Spleen (tissue), 11 donors: ENCODE data around the gene USP49. TPM values are rescaled to one million over a fixed set of nuclear protein-coding genes. Genes with fewer than 3 reads are reported as not detected.

Experiments used
- DNase-seq: peaks from one replicate; pipeline ENCODE4 v3.0.0-alpha.2; 2020
- H3K27ac ChIP-seq, 8 donors: fragments of 200-600 bp; sonication (generic) in 7 of 8; 1 replicate in 4 of 8; 2 replicates in 4 of 8; pipeline versions ENCODE4 v1.5.0 to v1.8.0; 2016 to 2021; ENCODE audit warnings: inconsistent platforms in 4 of 8, mild to moderate bottlenecking in 4 of 8, moderate library complexity in 1 of 8
- H3K27me3 ChIP-seq, 7 donors: fragments of 200-600 bp; sonication (generic) in 6 of 7; replicated peaks in 1 of 7; 1 replicate in 4 of 7; 2 replicates in 3 of 7; pipeline versions ENCODE4 v1.5.0 to v1.8.0; 2016 to 2021; ENCODE audit warnings: inconsistent platforms in 3 of 7, mild to moderate bottlenecking in 1 of 7
- H3K36me3 ChIP-seq, 6 donors: fragments of 200-600 bp; sonication (generic) in 5 of 6; 1 replicate in 4 of 6; 2 replicates in 2 of 6; pipeline versions ENCODE4 v1.5.0 to v1.8.0; 2016 to 2021; ENCODE audit warnings: inconsistent platforms in 2 of 6
- H3K4me1 ChIP-seq, 6 donors: fragments of 200-600 bp; sonication (generic) in 5 of 6; 1 replicate in 3 of 6; 2 replicates in 3 of 6; pipeline versions ENCODE4 v1.5.0 to v1.8.0; 2016 to 2021; ENCODE audit warnings: inconsistent platforms in 3 of 6
- H3K4me3 ChIP-seq, 8 donors: fragments of 200-600 bp; sonication (generic) in 7 of 8; 1 replicate in 4 of 8; 2 replicates in 4 of 8; pipeline versions ENCODE4 v1.5.0 to v1.8.0; 2016 to 2021; ENCODE audit warnings: inconsistent platforms in 4 of 8, mild to moderate bottlenecking in 4 of 8, moderate library complexity in 2 of 8
- H3K9me3 ChIP-seq, 8 donors: fragments of 200-600 bp; sonication (generic) in 7 of 8; 1 replicate in 4 of 8; 2 replicates in 4 of 8; pipeline versions ENCODE4 v1.5.0 to v1.8.0; 2016 to 2021; ENCODE audit warnings: inconsistent platforms in 4 of 8
- POLR2A ChIP-seq, 3 donors: fragments of 450-650 bp; IDR thresholded peaks; one replicate each; pipeline ENCODE4 v1.5.1; 2017; ENCODE audit warnings: antibody characterized with exemption in 3 of 3, mild to moderate bottlenecking in 1 of 3
- POLR2AphosphoS5 ChIP-seq, 3 donors: sonication (generic); formaldehyde crosslinking; IDR thresholded peaks; one replicate each; pipeline ENCODE4 v1.5.1; 2017; ENCODE audit warnings: antibody characterized with exemption in 3 of 3
- WGBS, 5 donors: extraction: QIAGEN DNeasy Blood & Tissue Kit in 3 of 5; methylation state at CpG; one replicate each; pipeline versions ENCODE4 v1.1.5 to v1.1.7; 2013 to 2018; 5-methylcytosine and 5-hydroxymethylcytosine counted together
- intact Hi-C: fragments of 100-400 bp; cut with DNase I; formaldehyde crosslinking; loops from one replicate; pipeline ENCODE4 v1.15.0; 2023; ENCODE audit warnings: low total_unique reads
- polyA plus RNA-seq, 3 donors: library from polyadenylated mRNA; stranded (reverse); fragments of 200-250 nt; gene quantifications; one replicate each; pipeline ENCODE4 v1.2.1, GENCODE V29; 2013
- total RNA-seq, 7 donors: library from RNA; depleted of rRNA in 3 of 7; stranded (reverse); fragments of >200 nt in 3 of 7; fragmentation: NEBNext Ultra II Directional in 4 of 7; extraction: Animal tissue kit (Norgen Biotek cat#: 25700) in 4 of 7; gene quantifications; one replicate each; pipeline versions ENCODE4 v1.1.0 to v1.2.1, GENCODE V29; 2016 to 2021
- TF ChIP-seq, protein P1 (sequence below), 11 experiments: fragments of 200-600 bp in 7 of 11; fragments of 450-650 bp in 4 of 11; sonication (generic) in 4 of 11; IDR thresholded peaks in 8 of 11; conservative IDR thresholded peaks in 3 of 11; 1 replicate in 7 of 11; 2 replicates in 4 of 11; pipeline versions ENCODE4 v1.4.0 to v1.8.0; 2016 to 2021; ENCODE audit warnings: antibody characterized with exemption in 11 of 11, inconsistent platforms in 4 of 11, mild to moderate bottlenecking in 1 of 11
- donor health status: healthy with polysubstance abuse.
- donor health status: DM: no; HTN: no; CAD: no; lungs with moderate emphysema.
- donor health status: DM: no; HTN: no; CAD: no.
- donor health status: Bipolar disorder and iron deficiency.
- donor health status: healthy.
- donor health status: DM: no; HTN: no; CAD: no.
- donor health status: DM: yes; HTN: yes; CAD: no.

The USP49 gene
- total and polyA plus RNA-seq, 10 donors, result 0.35 to 6.8 (median 4.2) TPM

DNA sequence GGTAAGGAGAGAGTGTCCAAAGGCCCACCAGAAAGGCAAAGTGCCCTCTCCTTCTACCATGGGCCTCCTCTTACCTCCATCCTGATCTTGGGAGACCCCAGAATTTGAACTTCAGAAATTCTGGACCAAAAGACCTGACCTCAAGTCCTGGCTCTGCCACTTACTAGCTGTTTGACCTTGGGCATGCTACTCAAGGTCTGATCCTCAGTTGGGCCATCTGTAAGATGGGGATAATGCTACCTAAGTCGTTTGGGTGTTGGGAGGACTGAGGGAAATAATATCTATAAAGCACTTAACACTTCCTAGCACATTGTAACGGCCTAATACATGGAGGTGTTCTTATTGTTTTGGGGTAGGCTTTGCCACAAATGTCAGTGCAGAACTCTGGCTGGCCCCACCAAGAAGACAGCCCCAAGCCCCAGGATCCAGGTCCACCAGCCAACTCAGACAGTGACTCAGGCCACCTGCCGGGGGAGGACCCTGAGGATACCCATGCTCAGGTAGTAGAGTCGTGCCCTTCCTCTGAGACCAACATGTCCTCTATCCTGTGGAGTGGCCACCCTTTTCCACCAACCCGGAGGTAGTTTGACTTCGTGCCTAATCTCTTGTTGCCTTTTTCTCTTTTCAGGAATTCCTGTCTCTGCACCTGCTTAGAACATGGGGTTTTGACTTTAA, 111.9 kb downstream of the USP49 start:
- TF ChIP-seq, protein P1, sequence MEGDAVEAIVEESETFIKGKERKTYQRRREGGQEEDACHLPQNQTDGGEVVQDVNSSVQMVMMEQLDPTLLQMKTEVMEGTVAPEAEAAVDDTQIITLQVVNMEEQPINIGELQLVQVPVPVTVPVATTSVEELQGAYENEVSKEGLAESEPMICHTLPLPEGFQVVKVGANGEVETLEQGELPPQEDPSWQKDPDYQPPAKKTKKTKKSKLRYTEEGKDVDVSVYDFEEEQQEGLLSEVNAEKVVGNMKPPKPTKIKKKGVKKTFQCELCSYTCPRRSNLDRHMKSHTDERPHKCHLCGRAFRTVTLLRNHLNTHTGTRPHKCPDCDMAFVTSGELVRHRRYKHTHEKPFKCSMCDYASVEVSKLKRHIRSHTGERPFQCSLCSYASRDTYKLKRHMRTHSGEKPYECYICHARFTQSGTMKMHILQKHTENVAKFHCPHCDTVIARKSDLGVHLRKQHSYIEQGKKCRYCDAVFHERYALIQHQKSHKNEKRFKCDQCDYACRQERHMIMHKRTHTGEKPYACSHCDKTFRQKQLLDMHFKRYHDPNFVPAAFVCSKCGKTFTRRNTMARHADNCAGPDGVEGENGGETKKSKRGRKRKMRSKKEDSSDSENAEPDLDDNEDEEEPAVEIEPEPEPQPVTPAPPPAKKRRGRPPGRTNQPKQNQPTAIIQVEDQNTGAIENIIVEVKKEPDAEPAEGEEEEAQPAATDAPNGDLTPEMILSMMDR (IDR thresholded peaks at IDR 0.05 in 8 of 11, conservative IDR thresholded peaks at IDR 0.05 in 3 of 11), result no peak
- TF ChIP-seq POLR2A (IDR thresholded peaks at IDR 0.05) (no peak), POLR2AphosphoS5 (IDR thresholded peaks at IDR 0.05) (no peak)
- Histone ChIP-seq H3K9me3 (no peaks in the 10 kb centered on the region), H3K4me1 (peaks cover 26 to 86% (median 57%) of the 10 kb centered on the region in 6 donors), H3K4me3 (peak overlapping the region in 3 of 8 donors; percentile 6 to 93 (median 81)), H3K27me3 (peaks cover 0 to 7% (median 0%) of the 10 kb centered on the region in 7 donors), H3K36me3 (peaks cover 0 to 20% (median 0%) of the 10 kb centered on the region in 6 donors), H3K27ac (peak overlapping the region in 3 of 8 donors; percentile 20 to 95 (median 47))
- intact Hi-C loops, result loop anchor here (5.0 kb wide), 1 partner anchor 264 kb away; no protein-coding TSS in a partner anchor
- DNase-seq, result no peak
- WGBS, 5 donors, result 73 to 78% (median 76%) methylated on average over 5 to 6 of the region's 6 CpGs

DNA sequence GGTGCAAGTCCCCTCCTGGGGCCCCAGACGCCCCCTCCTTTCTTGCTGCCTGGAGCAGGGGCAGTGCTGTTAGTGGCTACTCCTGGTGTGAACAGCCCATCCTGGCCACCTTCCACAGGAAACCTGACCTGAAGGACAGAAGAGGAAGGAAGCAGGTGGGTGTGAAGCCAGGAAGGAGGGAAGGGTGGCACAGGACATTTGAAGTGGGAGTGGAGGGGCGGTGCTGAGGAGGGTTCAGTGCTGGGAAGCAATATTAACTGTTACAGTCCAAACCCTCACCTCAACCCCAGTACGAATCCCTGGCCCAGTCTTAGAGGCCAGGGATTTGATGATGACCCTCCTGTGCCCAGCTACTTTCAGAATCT, 113.8 kb downstream of the USP49 start:
- H3K27ac ChIP-seq, result peak overlapping the region in 7 of 8 donors; percentile 69 to 95 (median 84)
- H3K4me3 ChIP-seq, result peak overlapping the region in 7 of 8 donors; percentile 71 to 93 (median 81)
- TF ChIP-seq POLR2A (IDR thresholded peaks at IDR 0.05) (no peak), POLR2AphosphoS5 (IDR thresholded peaks at IDR 0.05) (peak in 2 of 3 donors; percentile 59 to 61)
- TF ChIP-seq, protein P1 (IDR thresholded peaks at IDR 0.05 in 8 of 11, conservative IDR thresholded peaks at IDR 0.05 in 3 of 11), result no peak
- peaks cover 26 to 92% (median 63%) of the 10 kb centered on the region in 6 donors for H3K4me1 ChIP-seq
- no peaks in the 10 kb centered on the region for H3K9me3 ChIP-seq
- peaks cover 0 to 7% (median 0%) of the 10 kb centered on the region in 7 donors for H3K27me3 ChIP-seq
- 9 to 25% (median 23%) methylated on average over 3 of the region's 3 CpGs for WGBS, 5 donors
- intact Hi-C loops, result loop anchor here (5.0 kb wide), 1 partner anchor 266 kb away; no protein-coding TSS in a partner anchor
- peaks cover 0 to 31% (median 4%) of the 10 kb centered on the region in 6 donors for H3K36me3 ChIP-seq
- DNase-seq, result peak; percentile 79

DNA sequence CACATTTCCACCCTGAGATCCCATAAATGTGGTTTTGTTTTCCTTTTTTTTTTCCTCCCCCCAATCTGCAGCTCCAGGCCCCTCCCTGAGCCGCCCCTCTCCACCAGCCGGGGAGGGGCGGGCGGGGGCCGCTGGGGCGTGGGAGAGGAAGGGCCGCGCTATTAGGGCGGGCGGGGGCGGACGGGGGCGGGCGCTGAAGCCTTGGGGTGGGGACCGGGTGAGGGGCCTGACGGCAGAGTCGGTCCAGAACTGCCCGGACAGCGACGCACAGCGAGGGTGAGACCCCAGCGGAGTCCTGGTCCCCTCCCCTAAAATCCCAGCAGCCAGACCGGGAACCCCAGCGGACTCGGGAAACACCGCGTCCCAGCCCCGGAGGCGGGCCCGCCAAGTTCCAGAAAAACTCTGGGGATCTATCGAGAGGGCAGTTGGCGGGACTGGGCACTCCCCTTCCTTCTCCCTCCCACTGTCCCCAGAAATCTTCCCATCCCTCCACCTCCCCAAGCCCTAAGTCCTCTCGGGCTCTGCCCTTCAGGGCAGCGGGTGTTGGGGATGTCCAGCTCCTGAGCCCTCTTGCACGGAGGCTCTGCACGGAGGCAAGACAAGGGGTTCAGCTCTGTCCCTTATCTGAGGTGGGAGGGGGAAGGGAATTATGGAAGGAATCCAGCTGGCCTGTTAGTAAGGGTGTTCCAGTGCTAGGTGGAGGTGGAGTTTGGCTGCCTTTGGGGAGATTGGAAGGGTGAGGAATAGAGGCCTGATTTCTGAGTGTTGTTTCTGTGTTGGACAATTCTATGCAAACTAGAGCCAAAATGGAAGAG, 114.4 kb downstream of the USP49 start, which contains the start of gene PRICKLE4:
Gene PRICKLE4, plus strand, starts transcription at position 232 of the 815 bp plus-strand sequence. CDS start 2,692 bp downstream, outside the sequence.
- 1 to 4% (median 1%) methylated on average over 19 to 36 of the region's 36 CpGs for WGBS, 5 donors
- DNase-seq, result peak; percentile 86
- H3K9me3 ChIP-seq, result no peaks in the 10 kb centered on the region
- H3K27me3 ChIP-seq, result peaks cover 0 to 7% (median 0%) of the 10 kb centered on the region in 7 donors
- intact Hi-C loops, result loop anchor here (5.0 kb wide), 1 partner anchor 267 kb away; no protein-coding TSS in a partner anchor
- peaks cover 0 to 37% (median 7%) of the 10 kb centered on the region in 6 donors for H3K36me3 ChIP-seq
- peak within 1 kb of the TSS; percentile 19 to 95 (median 84) for H3K27ac ChIP-seq
- H3K4me3 ChIP-seq, result peak within 1 kb of the TSS; percentile 71 to 93 (median 81)
- TF ChIP-seq, protein P1 (IDR thresholded peaks at IDR 0.05 in 8 of 11, conservative IDR thresholded peaks at IDR 0.05 in 3 of 11), result no peak
- peak in 1 of 3 donors; percentile 62 for TF ChIP-seq POLR2AphosphoS5 (IDR thresholded peaks at IDR 0.05)
- peaks cover 21 to 92% (median 60%) of the 10 kb centered on the region in 6 donors for H3K4me1 ChIP-seq
